ENCODE data around the gene PAQR3.

Gene PAQR3, protein sequence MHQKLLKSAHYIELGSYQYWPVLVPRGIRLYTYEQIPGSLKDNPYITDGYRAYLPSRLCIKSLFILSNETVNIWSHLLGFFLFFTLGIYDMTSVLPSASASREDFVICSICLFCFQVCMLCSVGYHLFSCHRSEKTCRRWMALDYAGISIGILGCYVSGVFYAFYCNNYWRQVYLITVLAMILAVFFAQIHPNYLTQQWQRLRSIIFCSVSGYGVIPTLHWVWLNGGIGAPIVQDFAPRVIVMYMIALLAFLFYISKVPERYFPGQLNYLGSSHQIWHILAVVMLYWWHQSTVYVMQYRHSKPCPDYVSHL

GRCh38 chr4:78938868-78939666, at the start of gene PAQR3:
Gene PAQR3, minus strand, starts transcription at chr4:78939438. Its CDS starts 214 bp downstream, at chr4:78939224.
- DNase-seq: peak; percentile 91

DNA sequence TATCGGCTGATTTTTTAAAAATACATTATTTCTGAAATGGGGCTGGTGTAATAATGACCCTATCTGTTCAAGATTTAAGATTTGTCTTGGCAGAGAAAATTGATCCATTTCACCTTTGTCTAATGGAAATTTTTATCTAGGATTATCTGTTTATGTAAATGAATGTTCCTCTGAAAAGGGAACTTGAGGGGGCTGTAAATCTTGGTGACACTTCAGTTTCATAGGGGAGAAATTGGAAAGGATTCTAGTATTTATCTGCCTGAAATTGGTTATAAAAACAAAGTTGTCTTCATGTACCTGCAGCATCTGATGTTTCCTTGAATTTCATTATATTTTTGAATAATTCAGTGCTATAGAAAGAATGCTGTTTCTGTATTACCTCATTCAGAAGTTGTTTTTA, 48.4 kb upstream of the PAQR3 start:
- DNase-seq: no peak

DNA sequence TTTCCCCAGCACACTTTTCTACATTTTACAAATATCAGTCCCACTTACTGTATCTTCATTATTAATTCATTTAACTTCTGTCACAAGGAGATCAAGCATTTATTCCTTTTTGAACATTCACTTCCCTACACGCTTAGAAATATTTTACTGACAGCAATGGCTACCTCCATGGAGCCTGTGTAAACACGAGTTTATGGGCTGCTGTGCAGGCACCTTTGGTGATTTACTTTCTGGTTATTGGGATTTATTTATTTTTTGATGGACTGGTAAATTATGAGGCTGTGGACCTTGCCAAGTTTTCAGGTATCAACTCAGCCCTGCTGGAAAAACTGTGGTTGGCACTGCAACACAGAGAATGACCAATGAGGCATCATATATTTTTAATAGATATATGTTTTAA, 45.4 kb upstream of the PAQR3 start:
- DNase-seq: no peak

- DNase-seq: no peak
Observed at GRCh38 chr4:78975865-78976264, 36.6 kb upstream of the PAQR3 start.

GRCh38 chr4:78971776-78972175, 32.5 kb upstream of the PAQR3 start:
- DNase-seq: no peak

- DNase-seq: peak; percentile 22
Observed at GRCh38 chr4:78971326-78971725, 32.1 kb upstream of the PAQR3 start.

DNA sequence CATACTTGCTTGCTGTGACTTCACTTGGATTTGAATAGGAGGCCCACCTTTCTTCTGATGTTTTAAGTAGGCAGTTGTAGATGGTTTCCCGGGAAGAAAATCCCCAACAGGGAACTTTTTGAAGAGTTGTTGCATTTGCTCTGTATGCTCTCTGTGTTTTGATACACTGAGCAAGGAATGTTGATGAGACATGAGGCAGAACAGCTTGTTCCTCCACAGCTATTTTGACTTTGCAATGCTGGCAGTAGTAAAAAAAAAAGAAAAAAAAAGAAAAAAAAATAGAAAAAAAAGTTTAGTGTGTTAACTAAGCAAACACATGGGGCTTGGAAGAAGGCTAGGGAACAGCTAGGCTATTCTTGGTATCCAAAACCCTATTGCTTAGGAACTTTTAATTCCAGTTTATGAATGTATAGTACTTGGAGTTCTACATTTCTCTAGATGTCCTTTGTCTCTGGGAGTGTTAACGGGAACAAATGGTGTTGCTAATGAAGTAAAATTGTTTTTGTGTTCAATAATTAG, 23.4 kb upstream of the PAQR3 start:
- no peak for DNase-seq

GRCh38 chr4:78960926-78961325, 21.7 kb upstream of the PAQR3 start:
- no peak for DNase-seq

- DNase-seq: no peak
Observed at GRCh38 chr4:78956975-78957374, 17.7 kb upstream of the PAQR3 start.

GRCh38 chr4:78953769-78954666, 14.8 kb upstream of the PAQR3 start:
- no peak for DNase-seq

GRCh38 chr4:78953231-78953630, 14.0 kb upstream of the PAQR3 start:
- no peak for DNase-seq

GRCh38 chr4:78951862-78952472, 12.7 kb upstream of the PAQR3 start:
- peak; percentile 63 for DNase-seq

- DNase-seq: no peak
Observed at GRCh38 chr4:78949735-78950134, 10.5 kb upstream of the PAQR3 start.

- DNase-seq: no peak
Observed at GRCh38 chr4:78945651-78946179, 6.5 kb upstream of the PAQR3 start.

- DNase-seq: no peak
Observed at GRCh38 chr4:78944381-78944780, 5.1 kb upstream of the PAQR3 start.

- no peak for DNase-seq
Observed at GRCh38 chr4:78940752-78941151, 1.5 kb upstream of the PAQR3 start.

DNA sequence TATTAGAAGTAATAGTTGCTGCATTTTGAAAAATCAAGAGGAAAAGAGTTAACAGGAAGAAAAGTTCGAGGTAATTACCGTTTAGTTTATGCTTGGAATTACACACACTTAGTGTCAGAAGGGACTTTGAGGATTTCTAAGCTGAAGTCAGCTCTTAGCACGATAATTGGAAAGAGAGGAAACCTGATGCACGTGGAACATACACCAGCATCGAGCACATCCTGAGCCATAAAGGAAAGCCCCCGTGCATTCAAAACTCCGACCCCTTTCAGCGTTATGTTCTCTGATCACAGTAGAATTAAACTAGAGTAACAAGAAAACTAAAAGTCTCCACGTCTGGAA, 400 bp upstream of the PAQR3 start:
- DNase-seq: no peak

- no peak for DNase-seq
Observed at GRCh38 chr4:78938474-78938867, 767 bp downstream of the PAQR3 start.

GRCh38 chr4:78937837-78938236, 1.4 kb downstream of the PAQR3 start:
- DNase-seq: no peak

GRCh38 chr4:78936989-78937388, 2.2 kb downstream of the PAQR3 start:
- DNase-seq: no peak

DNA sequence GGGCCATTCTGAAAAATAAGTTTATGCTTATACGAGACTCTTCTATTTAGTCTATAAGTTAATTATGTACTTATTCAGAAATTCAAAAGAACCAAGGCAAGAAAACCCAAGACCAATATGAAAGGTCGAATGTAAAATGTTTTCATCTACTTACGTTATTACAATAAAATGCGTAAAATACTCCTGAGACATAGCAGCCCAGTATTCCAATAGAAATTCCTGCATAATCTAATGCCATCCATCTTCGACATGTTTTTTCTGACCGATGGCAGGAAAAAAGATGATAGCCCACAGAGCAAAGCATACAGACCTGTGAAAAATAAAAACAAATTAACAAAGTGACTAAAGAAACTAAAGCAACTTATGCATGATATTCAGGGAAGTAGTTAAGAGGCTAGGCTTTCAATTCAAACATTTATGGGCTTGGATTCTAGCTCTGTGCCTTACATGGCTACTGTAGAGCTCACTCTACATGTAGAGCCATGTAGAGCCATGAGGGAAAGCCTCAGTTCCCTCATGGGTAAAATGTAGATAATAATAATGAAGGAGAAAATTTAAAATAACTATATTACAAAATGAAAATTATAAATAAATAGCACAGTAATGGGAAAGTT, 9.1 kb downstream of the PAQR3 start:
- no peak for DNase-seq

DNA sequence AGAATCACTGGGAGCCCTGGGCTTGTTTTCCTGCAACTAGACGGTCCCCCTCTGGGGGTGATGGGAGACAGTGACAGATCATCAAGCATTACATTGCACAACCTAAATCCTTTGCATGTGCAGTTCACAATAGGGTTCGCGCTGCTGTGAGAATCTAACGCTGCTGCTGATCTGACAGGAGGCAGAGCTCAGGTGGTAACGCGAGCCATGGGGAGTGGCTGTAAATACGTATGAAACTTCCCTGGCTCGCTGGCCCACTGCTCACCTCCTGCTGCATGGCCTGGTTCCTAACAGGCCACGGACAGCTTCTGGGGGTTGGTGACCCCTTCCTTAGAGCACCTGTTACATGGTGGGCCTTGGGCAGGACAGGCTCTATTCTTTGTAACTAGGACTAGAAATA, 10.4 kb downstream of the PAQR3 start:
- no peak for DNase-seq
